Activated T-cell treated with anti-CD3 and anti-CD28 coated beads, Interleukin-2, amount 50 U/mL, for 48 hours (primary cell): ENCODE results near the gene CUX1.

Experiments used
- DNase-seq, 2 experiments: peaks; one replicate each; pipeline ENCODE4 v3.0.0-alpha.2; 2020

Gene CUX1

GRCh38 chr7:102197599-102197998 lies 380.2 kb downstream of the CUX1 start:
- DNase-seq, result no peak

GRCh38 chr7:102198417-102198956 lies 381.1 kb downstream of the CUX1 start:
- DNase-seq, result no peak

- DNase-seq, result no peak
Measured at GRCh38 chr7:102201576-102201975, 384.1 kb downstream of the CUX1 start.

- DNase-seq, result no peak
Measured at GRCh38 chr7:102202556-102202955, 385.1 kb downstream of the CUX1 start.

GRCh38 chr7:102203218-102203617 lies 385.8 kb downstream of the CUX1 start:
- DNase-seq, result no peak

GRCh38 chr7:102204212-102204611 lies 386.8 kb downstream of the CUX1 start:
- no peak for DNase-seq

GRCh38 chr7:102205915-102206314 lies 388.5 kb downstream of the CUX1 start:
- no peak for DNase-seq

- no peak for DNase-seq
Measured at GRCh38 chr7:102208826-102209225, 391.4 kb downstream of the CUX1 start.

- DNase-seq, result no peak
Measured at GRCh38 chr7:102210787-102211186, 393.4 kb downstream of the CUX1 start.

GRCh38 chr7:102211590-102212550 lies 394.4 kb downstream of the CUX1 start:
- DNase-seq, result no peak

- no peak for DNase-seq
Measured at GRCh38 chr7:102214477-102215072, 397.1 kb downstream of the CUX1 start.

GRCh38 chr7:102215256-102215655 lies 397.8 kb downstream of the CUX1 start:
- no peak for DNase-seq

GRCh38 chr7:102215711-102216110 lies 398.3 kb downstream of the CUX1 start:
- no peak for DNase-seq

GRCh38 chr7:102216573-102217314 lies 399.3 kb downstream of the CUX1 start:
- no peak for DNase-seq

GRCh38 chr7:102220229-102220850 lies 402.9 kb downstream of the CUX1 start:
- DNase-seq, result no peak

- DNase-seq, result no peak
Measured at GRCh38 chr7:102220960-102221800, 403.8 kb downstream of the CUX1 start.

- no peak for DNase-seq
Measured at GRCh38 chr7:102221961-102222360, 404.5 kb downstream of the CUX1 start.

GRCh38 chr7:102222445-102222844 lies 405.0 kb downstream of the CUX1 start:
- no peak for DNase-seq

GRCh38 chr7:102223184-102223583 lies 405.8 kb downstream of the CUX1 start:
- no peak for DNase-seq

GRCh38 chr7:102225025-102225424 lies 407.6 kb downstream of the CUX1 start:
- DNase-seq, result no peak

GRCh38 chr7:102227371-102227770 lies 409.9 kb downstream of the CUX1 start:
- DNase-seq, result no peak

- DNase-seq, result no peak
Measured at GRCh38 chr7:102228935-102229334, 411.5 kb downstream of the CUX1 start.
